G401.6 (cell line): Measurements from ENCODE around the gene CLOCK.

Experiments
- FAIRE-seq: peaks from 2 replicates; lab custom pipeline; 2012; peaks lifted over from hg19 to GRCh38; lab: Jason Lieb, UNC

The CLOCK gene

GRCh38 chr4:55378617-55379467 is 167.9 kb downstream of the CLOCK start:
- no peak for FAIRE-seq
